ENCODE data around the gene PTPRG. TPM values are rescaled to one million over a fixed set of nuclear protein-coding genes. Genes with fewer than 3 reads are reported as not detected.

Gene PTPRG
- total RNA-seq, 1 donor, result 41.0 TPM

GRCh38 chr3:62207197-62207596, 645.8 kb downstream of the PTPRG start:
- TF ChIP-seq CTCF (IDR thresholded peaks at IDR 0.05; ENCODE audit: insufficient read depth, low read depth, low read length), result no peak
- DNase-seq (ENCODE audit: low read depth), result no peak
- H3K4me3 ChIP-seq (ENCODE audit: low read depth, low read length), result no peak overlapping the region

GRCh38 chr3:62208385-62208784, 647.0 kb downstream of the PTPRG start:
- H3K4me3 ChIP-seq (ENCODE audit: low read depth, low read length), result no peak overlapping the region
- DNase-seq (ENCODE audit: low read depth), result no peak
- TF ChIP-seq CTCF (IDR thresholded peaks at IDR 0.05; ENCODE audit: insufficient read depth, low read depth, low read length), result no peak

- no peak overlapping the region for H3K4me3 ChIP-seq (ENCODE audit: low read depth, low read length)
- no peak for DNase-seq (ENCODE audit: low read depth)
- TF ChIP-seq CTCF (IDR thresholded peaks at IDR 0.05; ENCODE audit: insufficient read depth, low read depth, low read length), result no peak
These were observed 647.7 kb downstream of the PTPRG start for GRCh38 chr3:62209101-62209500.

DNA sequence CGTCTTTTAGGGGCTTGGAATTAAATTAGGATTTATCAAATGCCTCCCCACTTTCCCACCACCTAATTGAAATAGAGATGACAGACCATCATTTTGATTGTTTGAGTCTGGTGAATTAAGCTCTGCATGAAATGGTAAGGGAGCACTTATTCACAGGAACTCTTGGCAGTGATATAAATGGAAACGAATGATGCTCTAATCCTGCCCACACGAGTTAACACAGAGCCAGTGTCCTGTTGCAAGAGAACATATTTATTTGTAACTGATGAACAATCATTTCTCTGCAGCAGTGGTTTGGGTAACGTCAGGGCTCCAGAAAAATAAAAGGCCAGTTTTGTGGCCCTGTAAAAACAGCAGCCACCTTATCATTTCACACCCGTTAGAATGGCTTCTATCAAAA, 648.6 kb downstream of the PTPRG start:
- H3K4me3 ChIP-seq (ENCODE audit: low read depth, low read length), result no peak overlapping the region
- TF ChIP-seq CTCF (IDR thresholded peaks at IDR 0.05; ENCODE audit: insufficient read depth, low read depth, low read length), result no peak
- DNase-seq (ENCODE audit: low read depth), result no peak

- TF ChIP-seq CTCF (IDR thresholded peaks at IDR 0.05; ENCODE audit: insufficient read depth, low read depth, low read length), result no peak
- DNase-seq (ENCODE audit: low read depth), result no peak
- no peak overlapping the region for H3K4me3 ChIP-seq (ENCODE audit: low read depth, low read length)
These were observed 650.5 kb downstream of the PTPRG start for GRCh38 chr3:62211675-62212429.

DNA sequence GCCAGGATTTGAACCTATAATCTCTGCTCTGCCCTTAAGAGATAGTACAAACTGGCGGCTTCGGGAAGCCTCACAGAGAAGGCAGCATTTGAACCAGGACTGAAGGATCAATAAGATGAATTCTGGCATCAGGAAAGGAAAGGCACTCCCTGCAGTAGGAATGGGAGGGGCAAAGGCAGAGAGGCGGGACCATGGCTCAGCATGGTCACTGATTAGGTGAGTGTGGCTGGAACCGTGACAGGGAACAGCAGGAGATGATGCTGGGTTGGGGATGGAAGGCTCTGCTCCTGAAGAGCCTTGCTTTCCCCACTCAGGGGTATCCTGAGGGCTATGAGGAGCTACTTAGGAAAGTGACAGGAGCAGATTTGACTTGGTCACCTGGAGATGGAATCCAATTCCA, 653.5 kb downstream of the PTPRG start:
- TF ChIP-seq CTCF (IDR thresholded peaks at IDR 0.05; ENCODE audit: insufficient read depth, low read depth, low read length), result no peak
- DNase-seq (ENCODE audit: low read depth), result no peak
- H3K4me3 ChIP-seq (ENCODE audit: low read depth, low read length), result no peak overlapping the region

- H3K4me3 ChIP-seq (ENCODE audit: low read depth, low read length), result no peak overlapping the region
- DNase-seq (ENCODE audit: low read depth), result no peak
- no peak for TF ChIP-seq CTCF (IDR thresholded peaks at IDR 0.05; ENCODE audit: insufficient read depth, low read depth, low read length)
These were observed 659.2 kb downstream of the PTPRG start for GRCh38 chr3:62220616-62221015.
